ENCODE data around the gene TRIM7.

TRIM7 gene

DNA sequence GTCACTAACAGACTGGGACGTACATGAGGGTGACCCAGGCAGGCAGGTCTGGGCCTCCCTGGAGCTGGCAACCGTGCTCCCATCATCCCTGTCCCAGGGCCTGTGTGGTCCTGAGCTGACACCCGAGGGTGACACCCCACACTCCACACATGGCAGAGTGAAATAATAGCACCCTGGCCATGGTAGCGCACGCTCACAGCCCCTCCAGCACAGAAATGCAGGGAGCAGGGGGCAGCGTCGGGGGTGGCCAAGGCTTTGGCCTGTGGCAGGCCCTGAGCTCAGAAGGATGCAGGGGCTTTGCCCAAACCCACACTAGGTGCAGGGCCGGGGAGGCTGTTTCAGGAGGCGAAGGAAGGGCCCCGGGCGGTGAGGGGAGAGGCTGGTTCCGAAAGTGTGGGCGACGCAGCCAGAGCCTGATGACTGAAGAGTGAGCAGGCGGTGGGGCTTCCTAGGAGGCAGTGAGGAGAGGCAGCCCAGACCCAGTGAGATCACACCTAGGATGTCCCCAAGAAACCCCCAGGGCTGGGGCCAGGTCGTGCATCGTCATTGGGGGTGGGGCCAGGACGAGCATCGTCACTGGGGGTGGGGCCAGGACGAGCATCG lies 44.7 kb downstream of the TRIM7 start:
- H3K4me3 ChIP-seq (replicated peaks; ENCODE audit: low read depth, low read length) = peak overlapping the region; percentile 45
- peak; percentile 33 for DNase-seq (ENCODE audit: low read depth)
- TF ChIP-seq, protein P1, sequence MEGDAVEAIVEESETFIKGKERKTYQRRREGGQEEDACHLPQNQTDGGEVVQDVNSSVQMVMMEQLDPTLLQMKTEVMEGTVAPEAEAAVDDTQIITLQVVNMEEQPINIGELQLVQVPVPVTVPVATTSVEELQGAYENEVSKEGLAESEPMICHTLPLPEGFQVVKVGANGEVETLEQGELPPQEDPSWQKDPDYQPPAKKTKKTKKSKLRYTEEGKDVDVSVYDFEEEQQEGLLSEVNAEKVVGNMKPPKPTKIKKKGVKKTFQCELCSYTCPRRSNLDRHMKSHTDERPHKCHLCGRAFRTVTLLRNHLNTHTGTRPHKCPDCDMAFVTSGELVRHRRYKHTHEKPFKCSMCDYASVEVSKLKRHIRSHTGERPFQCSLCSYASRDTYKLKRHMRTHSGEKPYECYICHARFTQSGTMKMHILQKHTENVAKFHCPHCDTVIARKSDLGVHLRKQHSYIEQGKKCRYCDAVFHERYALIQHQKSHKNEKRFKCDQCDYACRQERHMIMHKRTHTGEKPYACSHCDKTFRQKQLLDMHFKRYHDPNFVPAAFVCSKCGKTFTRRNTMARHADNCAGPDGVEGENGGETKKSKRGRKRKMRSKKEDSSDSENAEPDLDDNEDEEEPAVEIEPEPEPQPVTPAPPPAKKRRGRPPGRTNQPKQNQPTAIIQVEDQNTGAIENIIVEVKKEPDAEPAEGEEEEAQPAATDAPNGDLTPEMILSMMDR (IDR thresholded peaks at IDR 0.05; ENCODE audit: low read length, missing control alignments) = no peak

DNA sequence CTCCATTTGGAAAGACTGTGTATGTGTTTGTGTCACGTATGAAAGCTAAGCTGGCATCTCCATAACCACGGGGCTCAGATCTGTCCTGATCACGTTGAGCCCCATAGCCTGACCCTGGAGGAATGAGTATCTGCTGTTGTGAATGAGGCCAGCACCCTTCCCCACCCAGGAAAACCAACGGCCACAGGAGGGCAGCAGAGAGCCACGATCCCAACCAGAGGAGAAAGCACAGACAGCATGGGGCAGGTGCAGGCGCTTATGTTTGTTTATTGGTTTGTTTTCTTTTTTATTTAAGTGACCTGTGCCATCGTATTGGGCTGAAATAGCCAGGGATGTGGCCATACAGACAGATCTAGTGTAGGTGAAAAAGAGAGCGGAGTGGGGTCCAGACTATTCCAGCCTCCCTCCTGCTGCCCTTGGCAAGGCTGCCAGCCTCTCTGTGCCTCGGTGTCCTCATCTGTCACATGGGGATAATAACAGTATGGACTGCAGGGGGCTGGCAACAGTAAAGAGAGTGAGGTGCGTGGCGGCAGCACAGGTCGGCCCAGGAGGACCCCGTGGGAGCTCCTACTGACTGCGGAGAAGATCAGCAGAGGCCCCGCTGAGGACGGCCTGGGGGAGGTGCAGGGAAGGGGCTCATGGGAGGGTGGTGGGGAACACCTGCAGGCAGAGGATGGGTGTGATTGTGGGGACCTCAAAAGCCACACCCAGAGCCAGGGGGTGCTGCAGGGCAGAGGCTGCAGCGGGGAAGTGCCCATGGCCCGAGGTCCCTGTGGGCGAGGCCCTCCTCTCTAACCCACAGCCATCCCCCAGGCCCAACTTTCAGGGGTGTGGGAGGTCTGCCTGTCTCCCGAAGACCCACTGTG lies 45.5 kb downstream of the TRIM7 start:
- H3K4me3 ChIP-seq (replicated peaks; ENCODE audit: low read depth, low read length) = no peak overlapping the region
- TF ChIP-seq, protein P1 (IDR thresholded peaks at IDR 0.05; ENCODE audit: low read length, missing control alignments) = peak; percentile 96
- DNase-seq (ENCODE audit: low read depth) = peak; percentile 83

DNA sequence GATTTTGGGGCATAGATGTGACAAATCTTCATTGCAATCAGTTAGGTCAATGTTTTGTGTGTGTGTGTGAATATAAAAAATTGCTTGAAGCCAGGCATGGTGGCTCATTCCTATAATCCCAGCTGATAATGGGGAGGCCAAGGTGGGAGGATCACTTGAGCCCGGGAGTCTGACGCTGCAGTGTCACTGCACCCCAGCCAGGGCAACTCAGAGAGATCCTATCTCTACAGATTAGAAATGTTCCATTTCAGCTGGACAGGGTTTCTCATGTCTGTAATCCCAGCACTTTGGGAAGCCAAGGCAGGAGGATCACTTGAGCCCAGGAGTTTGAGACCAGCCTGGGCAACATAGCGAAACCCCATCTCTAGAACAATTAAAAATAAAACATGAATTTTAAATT lies 46.1 kb downstream of the TRIM7 start:
- TF ChIP-seq, protein P1 (IDR thresholded peaks at IDR 0.05; ENCODE audit: low read length, missing control alignments) = no peak
- no peak overlapping the region for H3K4me3 ChIP-seq (replicated peaks; ENCODE audit: low read depth, low read length)
- DNase-seq (ENCODE audit: low read depth) = no peak

DNA sequence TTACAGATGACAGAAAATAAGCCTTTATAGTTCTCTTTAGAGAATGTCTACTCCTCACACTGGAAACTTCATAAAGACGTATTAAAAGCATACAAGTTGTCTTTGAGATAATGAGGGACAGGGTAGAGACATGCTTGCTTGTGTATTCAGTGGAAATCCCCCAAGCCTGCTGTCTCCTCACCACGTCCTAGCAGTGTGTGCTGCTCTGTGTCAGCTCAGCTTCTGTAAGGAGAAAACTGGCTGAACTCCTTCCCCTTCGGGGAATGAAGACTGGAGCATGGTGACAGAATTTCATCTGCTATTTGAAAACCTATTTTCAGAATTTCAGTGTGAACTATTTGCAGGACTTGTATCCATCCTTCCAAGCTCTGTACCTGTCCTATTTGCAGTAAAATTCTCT lies 48.2 kb downstream of the TRIM7 start:
- TF ChIP-seq, protein P1 (IDR thresholded peaks at IDR 0.05; ENCODE audit: low read length, missing control alignments) = no peak
- DNase-seq (ENCODE audit: low read depth) = no peak
- H3K4me3 ChIP-seq (replicated peaks; ENCODE audit: low read depth, low read length) = no peak overlapping the region

DNA sequence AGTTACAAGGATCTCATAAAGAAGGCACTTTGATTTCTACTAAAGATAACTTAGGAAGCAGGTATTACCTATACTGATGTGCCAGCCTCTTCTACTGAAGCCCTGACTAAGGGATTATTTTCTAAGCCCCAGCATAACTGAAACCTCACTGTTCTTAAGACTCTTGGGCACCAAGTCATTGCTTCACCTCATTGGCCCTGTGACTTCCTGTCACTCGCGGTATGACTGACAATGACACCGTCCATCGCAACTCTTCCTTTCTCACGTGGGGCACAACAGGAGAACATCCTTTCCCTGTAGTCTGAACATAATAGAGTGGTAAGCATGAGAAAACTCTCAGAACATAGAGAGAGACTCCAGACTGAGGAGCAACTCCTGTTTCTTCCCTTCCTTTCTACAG lies 51.2 kb downstream of the TRIM7 start:
- no peak overlapping the region for H3K4me3 ChIP-seq (replicated peaks; ENCODE audit: low read depth, low read length)
- TF ChIP-seq, protein P1 (IDR thresholded peaks at IDR 0.05; ENCODE audit: low read length, missing control alignments) = no peak
- no peak for DNase-seq (ENCODE audit: low read depth)

DNA sequence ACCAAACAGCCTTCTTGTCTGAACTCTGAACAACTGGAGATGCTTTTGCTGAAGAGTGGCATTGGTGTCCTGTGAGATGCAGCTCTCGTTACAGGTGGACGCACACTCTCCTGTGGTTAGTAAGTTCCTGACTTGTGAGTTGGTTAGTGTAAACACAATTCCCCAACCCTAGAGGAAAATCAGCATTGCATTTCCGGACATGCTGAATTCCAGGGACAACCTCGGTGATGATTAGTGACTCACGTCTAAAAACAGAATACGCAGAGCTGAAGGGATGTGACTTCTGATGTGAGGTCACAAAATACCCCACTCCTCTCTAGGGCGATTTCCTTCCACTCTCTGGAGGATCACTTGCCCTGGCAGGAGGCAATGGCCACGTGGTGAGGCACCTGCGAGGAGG lies 52.6 kb downstream of the TRIM7 start:
- no peak overlapping the region for H3K4me3 ChIP-seq (replicated peaks; ENCODE audit: low read depth, low read length)
- TF ChIP-seq, protein P1 (IDR thresholded peaks at IDR 0.05; ENCODE audit: low read length, missing control alignments) = no peak
- no peak for DNase-seq (ENCODE audit: low read depth)
